ENCODE data around the gene ADAMTS3.

DNA sequence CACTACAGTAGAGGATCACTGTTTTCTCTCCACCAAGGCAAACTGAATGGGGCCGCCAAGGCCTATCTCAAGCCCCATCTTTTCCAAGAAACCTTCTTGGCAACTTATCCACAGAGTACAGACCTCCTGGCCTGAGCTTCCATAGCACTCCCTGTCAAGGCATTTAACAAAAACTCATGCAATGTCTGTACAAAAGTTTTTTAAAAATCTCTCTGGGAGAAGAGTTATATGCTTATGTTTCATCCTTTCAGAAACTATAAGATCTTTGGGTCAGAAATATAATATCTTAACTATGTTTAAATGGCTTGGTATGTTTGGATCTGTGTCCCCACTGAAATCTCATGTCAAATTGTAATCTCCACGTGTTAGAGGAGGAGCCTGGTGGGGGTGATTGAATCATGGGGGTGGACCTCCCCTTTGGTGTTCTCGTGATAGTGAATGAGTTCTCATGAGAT lies 13.6 kb downstream of the ADAMTS3 start:
- TF ChIP-seq CTCF (IDR thresholded peaks at IDR 0.05) (no peak), POLR2A (IDR thresholded peaks at IDR 0.05) (no peak)
